ENCODE measurements around the gene PRSS37. TPM values are rescaled to one million over a fixed set of nuclear protein-coding genes. Genes with fewer than 3 reads are reported as not detected.

The PRSS37 gene
- total RNA-seq, 1 experiment from 2014 or later, result not detected

- no peaks in the 10 kb centered on the region for H4K20me1 ChIP-seq (ENCODE audit: insufficient read depth)
- RAD21 ChIA-PET (ENCODE audit: low non-redundant PET in 1 of 2, low total read pairs in 2 of 2, uncharacterized antibody in 2 of 2, unreplicated experiment in 2 of 2), result no interaction called here
- no peaks in the 10 kb centered on the region for H3K9me3 ChIP-seq (ENCODE audit: control insufficient read depth in 1 of 2, insufficient read depth in 1 of 2, low read depth in 1 of 2, low read length in 2 of 2)
- H3K9ac ChIP-seq (ENCODE audit: low read length), result no peak overlapping the region
- BruUV-seq (replicated peaks), result no TSS peak
- ATAC-seq (no peak), DNase-seq (ENCODE audit: low read depth, low spot score) (no peak)
- TF ChIP-seq RAD21 (IDR thresholded peaks at IDR 0.05; ENCODE audit: low read depth) (no peak), SIN3A (IDR thresholded peaks at IDR 0.05; ENCODE audit: low read depth) (no peak), REST (IDR thresholded peaks at IDR 0.05; ENCODE audit: low read depth) (no peak), ELF1 (IDR thresholded peaks at IDR 0.05; ENCODE audit: borderline replicate concordance, low read depth) (no peak)
- no peak overlapping the region for H2AFZ ChIP-seq (ENCODE audit: low read depth, low read length, poor library complexity, severe bottlenecking)
- H3K9me2 ChIP-seq (ENCODE audit: insufficient read depth), result no peaks in the 10 kb centered on the region
- H3K36me3 ChIP-seq (ENCODE audit: control insufficient read depth in 1 of 2, insufficient read depth in 2 of 2, low read length in 2 of 2), result 0 out of 4 replicates have a peak, but pooled peaks cover 2 to 3% of the 10 kb centered on the region in 2 experiments
- H3K4me3 ChIP-seq (replicated peaks in 1 of 2; ENCODE audit: low read depth in 1 of 2, low read length in 2 of 2), result no peak overlapping the region
- intact Hi-C loops (cut with micrococcal nuclease), result no loop called here
- H3K4me2 ChIP-seq (ENCODE audit: low read length), result no peak overlapping the region
- CTCF ChIA-PET, result no interaction called here
- H3K79me2 ChIP-seq (ENCODE audit: insufficient read depth, low read length), result no peaks in the 10 kb centered on the region
- no peaks in the 10 kb centered on the region for H3K27me3 ChIP-seq (ENCODE audit: insufficient read depth, low read length)
- no peaks in the 10 kb centered on the region for H3K4me1 ChIP-seq (ENCODE audit: control insufficient read depth in 1 of 2, insufficient read depth in 2 of 2, low read length in 2 of 2)
- POLR2A ChIA-PET, result no interaction called here
- H3K27ac ChIP-seq (ENCODE audit: low read depth, low read length), result no peak overlapping the region
Observed at GRCh38 chr7:141792526-141792925, 48.8 kb downstream of the PRSS37 start.

GRCh38 chr7:141789917-141790316, 51.4 kb downstream of the PRSS37 start, which contains the start of gene TAS2R5:
Gene TAS2R5 (plus strand): TSS chr7:141790217. CDS start chr7:141790362, 145 bp downstream.
- no peaks in the 10 kb centered on the region for H3K27me3 ChIP-seq (ENCODE audit: insufficient read depth, low read length)
- H3K9me3 ChIP-seq (ENCODE audit: control insufficient read depth in 1 of 2, insufficient read depth in 1 of 2, low read depth in 1 of 2, low read length in 2 of 2), result no peaks in the 10 kb centered on the region
- intact Hi-C loops (cut with micrococcal nuclease), result loop anchor here (5.0 kb wide), 1 partner anchor 138 kb away; no protein-coding TSS in a partner anchor
- POLR2A ChIA-PET, result no interaction called here
- H3K27ac ChIP-seq (ENCODE audit: low read depth, low read length), result no peak within 1 kb of the TSS
- no peaks in the 10 kb centered on the region for H3K79me2 ChIP-seq (ENCODE audit: insufficient read depth, low read length)
- RAD21 ChIA-PET (ENCODE audit: low non-redundant PET in 1 of 2, low total read pairs in 2 of 2, uncharacterized antibody in 2 of 2, unreplicated experiment in 2 of 2), result no interaction called here
- 0 out of 4 replicates have a peak, but pooled peaks cover 2 to 3% of the 10 kb centered on the region in 2 experiments for H3K36me3 ChIP-seq (ENCODE audit: control insufficient read depth in 1 of 2, insufficient read depth in 2 of 2, low read length in 2 of 2)
- H4K20me1 ChIP-seq (ENCODE audit: insufficient read depth), result no peaks in the 10 kb centered on the region
- BruUV-seq (replicated peaks), result no TSS peak
- no peak within 1 kb of the TSS for H2AFZ ChIP-seq (ENCODE audit: low read depth, low read length, poor library complexity, severe bottlenecking)
- ATAC-seq (no peak), DNase-seq (ENCODE audit: low read depth, low spot score) (no peak)
- no peak within 1 kb of the TSS for H3K4me2 ChIP-seq (ENCODE audit: low read length)
- TF ChIP-seq, protein P1, sequence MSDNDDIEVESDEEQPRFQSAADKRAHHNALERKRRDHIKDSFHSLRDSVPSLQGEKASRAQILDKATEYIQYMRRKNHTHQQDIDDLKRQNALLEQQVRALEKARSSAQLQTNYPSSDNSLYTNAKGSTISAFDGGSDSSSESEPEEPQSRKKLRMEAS (IDR thresholded peaks at IDR 0.05), result no peak
- no peak for TF ChIP-seq EZH2 (IDR thresholded peaks at IDR 0.05)
- no peak within 1 kb of the TSS for H3K4me3 ChIP-seq (replicated peaks in 1 of 2; ENCODE audit: low read depth in 1 of 2, low read length in 2 of 2)
- no peak within 1 kb of the TSS for H3K9ac ChIP-seq (ENCODE audit: low read length)
- no peaks in the 10 kb centered on the region for H3K9me2 ChIP-seq (ENCODE audit: insufficient read depth)
- H3K4me1 ChIP-seq (ENCODE audit: control insufficient read depth in 1 of 2, insufficient read depth in 2 of 2, low read length in 2 of 2), result no peaks in the 10 kb centered on the region
- CTCF ChIA-PET, result no interaction called here

Data from HCT116 (cell line).